ENCODE results near the gene TGFB2. TPM values are rescaled to one million over a fixed set of nuclear protein-coding genes. Genes with fewer than 3 reads are reported as not detected.

Gene TGFB2
- total RNA-seq, 1 experiment from 2014 or later = 0.34 TPM

- POLR2A ChIA-PET = no interaction called here
- Histone ChIP-seq H3K9me2 (ENCODE audit: insufficient read depth) (no peaks in the 10 kb centered on the region), H2AFZ (ENCODE audit: low read depth, low read length, poor library complexity, severe bottlenecking) (no peak overlapping the region), H3K9me3 (ENCODE audit: control insufficient read depth in 1 of 2, insufficient read depth in 1 of 2, low read depth in 1 of 2, low read length in 2 of 2) (no peaks in the 10 kb centered on the region), H3K27ac (ENCODE audit: low read depth, low read length) (no peak overlapping the region), H3K36me3 (ENCODE audit: control insufficient read depth in 1 of 2, insufficient read depth in 2 of 2, low read length in 2 of 2) (peaks cover 5 to 6% of the 10 kb centered on the region in 2 experiments; a peak in 3 of 4 replicates), H3K9ac (ENCODE audit: low read length) (no peak overlapping the region), H3K4me3 (replicated peaks in 1 of 2; ENCODE audit: low read depth in 1 of 2, low read length in 2 of 2) (no peak overlapping the region), H3K27me3 (ENCODE audit: insufficient read depth, low read length) (no peaks in the 10 kb centered on the region), H3K4me2 (ENCODE audit: low read length) (no peak overlapping the region), H3K79me2 (ENCODE audit: insufficient read depth, low read length) (peaks cover 86% of the 10 kb centered on the region), H4K20me1 (ENCODE audit: insufficient read depth) (peaks cover 8% of the 10 kb centered on the region; the same call in 1 of the 2 replicates), H3K4me1 (ENCODE audit: control insufficient read depth in 1 of 2, insufficient read depth in 2 of 2, low read length in 2 of 2) (no peaks in the 10 kb centered on the region)
- DNase-seq (ENCODE audit: low read depth, low spot score) (no peak), ATAC-seq (no peak)
- intact Hi-C loops (cut with micrococcal nuclease) = no loop called here
- no TSS peak for BruUV-seq (replicated peaks)
- CTCF ChIA-PET = interaction anchor here (1.3 kb wide), 1 partner anchor 28 kb away, joined by 4 read pairs; no protein-coding TSS in a partner anchor
- RAD21 ChIA-PET (ENCODE audit: low non-redundant PET in 1 of 2, low total read pairs in 2 of 2, uncharacterized antibody in 2 of 2, unreplicated experiment in 2 of 2) = no interaction called here
- TF ChIP-seq EZH2phosphoT487 (IDR thresholded peaks at IDR 0.05; ENCODE audit: borderline replicate concordance) = no peak
- no peak for TF ChIP-seq ZBTB33 (IDR thresholded peaks at IDR 0.05; ENCODE audit: extremely low read depth, insufficient replicate concordance, low read length)
- no peak for TF ChIP-seq ATF3 (IDR thresholded peaks at IDR 0.05)
- no peak for TF ChIP-seq EGR1 (IDR thresholded peaks at IDR 0.05; ENCODE audit: low read depth)
- TF ChIP-seq POLR2AphosphoS5 (IDR thresholded peaks at IDR 0.05; ENCODE audit: low read depth, low read length) = no peak
- no peak for TF ChIP-seq TCF7L2 (IDR thresholded peaks at IDR 0.05; ENCODE audit: borderline replicate concordance, extremely low read depth, insufficient read depth, insufficient read length)
- TF ChIP-seq CBX3 (IDR thresholded peaks at IDR 0.05; ENCODE audit: low read depth) = no peak
- TF ChIP-seq RAD21 (IDR thresholded peaks at IDR 0.05; ENCODE audit: low read depth) = no peak
- TF ChIP-seq POLR2A (IDR thresholded peaks at IDR 0.05; ENCODE audit: borderline replicate concordance, extremely low read depth, insufficient read depth, insufficient read length) = no peak
- no peak for TF ChIP-seq SIN3A (IDR thresholded peaks at IDR 0.05; ENCODE audit: low read depth)
- TF ChIP-seq SRF (IDR thresholded peaks at IDR 0.05; ENCODE audit: low read depth) = no peak
- no peak for TF ChIP-seq ZFX (IDR thresholded peaks at IDR 0.05)
- no peak for TF ChIP-seq YY1 (IDR thresholded peaks at IDR 0.05; ENCODE audit: extremely low read depth, insufficient replicate concordance, low read depth, low read length)
- no peak for TF ChIP-seq JUND (IDR thresholded peaks at IDR 0.05)
- no peak for TF ChIP-seq CTCF (IDR thresholded peaks at IDR 0.05 in 2 of 3, conservative IDR thresholded peaks at IDR 0.05 in 1 of 3; ENCODE audit: borderline replicate concordance in 1 of 3, insufficient read depth in 1 of 3, low read depth in 2 of 3, low read length in 2 of 3)
- TF ChIP-seq ELF1 (IDR thresholded peaks at IDR 0.05; ENCODE audit: borderline replicate concordance, low read depth) = no peak
- TF ChIP-seq CEBPB (IDR thresholded peaks at IDR 0.05; ENCODE audit: low read depth) = no peak
These were observed 43.0 kb upstream of the TGFB2 start for GRCh38 chr1:218302155-218302554.
